NCI-H1092 (cell line): ENCODE measurements around the gene ATXN1.

Source experiments
- DNase-seq: peaks from one replicate; lab custom pipeline; 2025; lab: John Stamatoyannopoulos, UW

ATXN1 gene

DNA sequence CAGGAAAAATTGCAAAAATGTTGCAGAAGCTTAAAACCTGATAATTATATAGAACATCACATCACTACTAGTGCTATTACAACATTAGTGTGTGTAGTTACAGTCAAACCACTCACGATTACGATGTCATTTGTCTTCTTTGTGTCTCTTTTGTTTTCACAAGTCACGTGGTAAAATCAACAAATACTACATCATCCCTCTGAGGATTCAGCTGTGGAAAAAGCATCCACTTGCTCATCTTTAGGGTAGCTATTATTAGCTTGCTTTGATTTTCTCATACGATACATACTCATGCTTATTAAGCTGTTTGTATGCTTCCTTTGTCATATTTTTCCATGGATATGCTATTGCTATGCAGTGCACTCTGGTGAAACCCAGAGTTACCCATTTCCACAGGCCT lies 22.2 kb upstream of the ATXN1 start:
- no peak for DNase-seq

DNA sequence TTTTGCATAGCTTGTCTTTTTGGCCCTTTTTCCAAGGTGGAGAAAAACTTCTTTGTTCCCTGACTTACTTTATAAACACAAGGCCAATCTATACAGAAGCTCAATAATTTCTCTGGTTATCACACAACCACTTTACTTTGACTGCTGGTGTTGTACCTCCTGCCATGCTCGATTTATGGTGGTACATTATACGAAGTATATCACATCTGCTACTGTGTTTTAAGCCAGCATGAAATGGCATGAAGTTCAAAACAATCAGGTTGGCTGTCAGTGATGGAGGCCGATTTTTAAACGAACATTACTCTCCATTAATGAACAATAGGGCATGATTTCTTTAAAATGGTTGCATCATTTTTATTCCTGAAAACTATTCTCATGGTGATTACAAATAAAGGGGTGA lies 21.0 kb upstream of the ATXN1 start:
- DNase-seq = no peak

DNA sequence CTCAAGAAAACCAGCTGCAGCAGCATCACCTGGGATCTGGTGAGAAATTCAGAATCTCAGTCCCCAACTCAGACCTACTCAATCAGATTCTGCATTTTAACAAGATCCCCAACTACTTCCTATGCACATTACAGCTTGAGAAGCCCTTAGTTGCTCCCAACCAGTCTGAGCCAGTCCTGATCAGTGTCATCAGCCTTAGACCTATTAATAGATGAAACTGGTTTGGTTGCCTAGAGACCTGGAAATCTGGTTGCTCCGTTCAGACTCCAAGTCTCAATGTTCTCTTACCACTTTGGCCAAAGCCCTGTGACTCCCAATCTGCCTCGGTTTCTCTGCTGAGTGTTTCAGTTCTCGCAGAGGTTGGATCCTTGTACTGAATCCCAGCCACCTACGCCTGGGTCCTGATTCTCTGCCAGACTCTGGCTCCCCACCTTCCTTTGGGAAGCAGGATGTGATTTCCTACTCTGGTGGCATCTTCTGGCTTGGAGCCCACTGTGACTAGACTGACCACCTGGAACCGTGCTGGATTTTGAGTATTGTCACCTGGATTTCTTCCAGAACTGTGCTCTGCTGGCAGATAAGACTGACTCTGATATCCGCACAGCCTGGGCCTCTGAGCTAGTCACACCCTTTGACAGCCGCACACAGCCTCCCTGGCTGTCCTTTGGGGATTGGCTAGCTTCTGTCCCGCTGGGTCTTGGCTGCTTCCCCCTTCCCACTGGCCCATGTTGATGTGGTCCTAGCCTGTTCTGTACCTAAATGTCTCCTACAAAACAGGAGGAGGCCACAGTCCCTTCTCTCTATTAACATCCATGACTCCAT lies 20.3 kb upstream of the ATXN1 start:
- no peak for DNase-seq

DNA sequence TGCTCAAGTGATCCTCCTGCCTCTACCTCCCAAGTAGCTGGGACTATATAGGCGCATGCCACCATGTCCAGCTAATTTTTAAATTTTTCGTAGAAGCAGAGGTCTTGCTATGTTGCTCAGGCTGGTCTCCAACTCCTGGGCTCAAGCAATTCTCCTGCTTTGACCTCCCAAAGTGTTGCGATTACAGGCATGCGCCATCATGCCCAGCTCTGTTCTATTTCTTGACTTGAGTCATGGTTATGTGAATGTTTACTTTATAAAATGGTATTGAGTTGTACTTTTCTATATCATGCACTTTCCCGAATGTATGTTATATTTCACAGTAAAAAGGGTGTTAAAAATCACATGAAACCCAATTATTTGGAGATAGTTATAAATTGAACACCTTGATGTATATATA lies 17.3 kb upstream of the ATXN1 start:
- no peak for DNase-seq

DNA sequence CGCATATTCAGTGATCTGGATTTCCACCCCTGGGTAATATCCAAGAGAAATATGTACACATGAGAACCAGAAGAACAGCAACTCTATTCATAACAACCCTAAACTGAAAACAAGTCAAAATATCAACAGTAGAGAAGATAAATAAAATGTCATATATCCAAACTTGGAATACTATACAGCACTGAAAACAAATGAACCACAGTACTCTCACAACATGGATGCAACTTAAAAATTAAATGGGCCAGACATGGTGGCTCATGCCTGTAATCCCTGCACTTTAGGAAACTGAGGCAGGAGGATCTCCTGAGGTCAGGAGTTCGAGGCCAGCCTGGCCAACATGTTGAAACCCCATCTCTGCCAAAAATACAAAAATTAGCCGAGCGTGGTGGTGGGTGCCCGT lies 16.5 kb upstream of the ATXN1 start:
- DNase-seq = no peak

DNA sequence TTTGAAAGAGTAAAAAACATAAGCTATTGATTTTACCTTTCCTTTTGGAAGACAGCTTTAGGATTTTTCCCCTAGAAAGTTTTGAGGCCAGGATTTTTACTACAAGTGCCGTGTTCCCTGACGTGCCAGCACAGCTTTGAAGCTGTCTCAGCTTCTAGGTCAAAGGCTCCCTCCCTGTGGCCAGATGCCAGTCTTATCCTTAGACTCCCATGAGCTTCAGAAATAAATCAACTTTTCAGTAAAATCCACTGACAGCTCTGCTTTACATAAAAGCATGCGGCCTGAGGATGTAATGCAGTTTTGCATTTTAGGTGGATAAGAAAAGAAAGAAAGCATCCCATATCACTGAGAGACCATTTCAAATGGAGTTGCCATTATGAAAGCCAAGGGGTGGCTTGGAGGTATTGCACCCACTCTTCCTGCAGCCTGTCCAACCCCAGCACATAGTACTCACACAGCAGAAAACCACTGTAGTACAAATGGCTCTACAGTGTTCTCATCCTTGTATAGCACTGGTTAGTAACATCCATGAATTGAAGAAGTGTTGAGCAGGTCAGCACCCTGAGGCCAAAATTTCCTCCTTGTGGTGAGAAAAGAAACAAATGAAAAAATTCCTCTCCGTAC lies 15.2 kb upstream of the ATXN1 start:
- no peak for DNase-seq

DNA sequence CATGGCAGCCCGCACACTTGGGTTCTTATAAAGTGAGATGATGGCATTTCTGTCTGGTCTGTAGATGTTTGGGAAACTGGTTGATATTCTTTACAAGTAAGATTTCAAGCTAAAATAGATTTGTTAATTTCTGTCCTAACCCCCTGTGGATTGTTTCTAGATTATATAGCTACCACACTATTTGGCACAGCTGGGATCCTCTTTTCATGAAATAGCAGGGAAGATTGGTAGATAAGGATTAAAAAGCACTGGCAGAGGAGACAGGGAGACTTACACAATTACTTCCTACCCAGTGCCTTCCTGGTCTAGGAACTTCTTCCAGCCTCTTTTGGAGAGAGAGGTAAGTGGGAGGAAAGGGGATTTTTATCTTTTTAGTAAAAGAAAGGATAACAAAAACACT lies 13.2 kb upstream of the ATXN1 start:
- DNase-seq = no peak

DNA sequence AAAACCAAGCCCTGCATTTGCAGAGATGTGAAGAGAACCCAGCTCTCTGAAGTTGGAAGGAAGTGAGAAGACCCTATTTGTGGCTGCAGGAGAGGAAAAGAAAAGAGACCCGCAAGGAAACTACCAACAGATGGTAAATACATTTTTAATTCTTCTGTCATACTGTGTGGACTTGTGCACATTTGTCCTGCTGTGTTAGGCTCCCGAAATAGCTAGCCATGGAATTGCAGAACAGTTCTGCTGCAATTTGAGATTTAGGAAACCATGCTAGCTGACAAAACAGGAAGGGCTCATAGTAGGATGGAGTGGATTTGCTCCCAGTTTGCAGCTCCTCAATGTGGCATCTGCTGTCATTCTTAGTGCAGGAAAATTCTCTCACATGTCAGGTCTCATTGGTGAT lies 12.1 kb upstream of the ATXN1 start:
- DNase-seq = no peak

DNA sequence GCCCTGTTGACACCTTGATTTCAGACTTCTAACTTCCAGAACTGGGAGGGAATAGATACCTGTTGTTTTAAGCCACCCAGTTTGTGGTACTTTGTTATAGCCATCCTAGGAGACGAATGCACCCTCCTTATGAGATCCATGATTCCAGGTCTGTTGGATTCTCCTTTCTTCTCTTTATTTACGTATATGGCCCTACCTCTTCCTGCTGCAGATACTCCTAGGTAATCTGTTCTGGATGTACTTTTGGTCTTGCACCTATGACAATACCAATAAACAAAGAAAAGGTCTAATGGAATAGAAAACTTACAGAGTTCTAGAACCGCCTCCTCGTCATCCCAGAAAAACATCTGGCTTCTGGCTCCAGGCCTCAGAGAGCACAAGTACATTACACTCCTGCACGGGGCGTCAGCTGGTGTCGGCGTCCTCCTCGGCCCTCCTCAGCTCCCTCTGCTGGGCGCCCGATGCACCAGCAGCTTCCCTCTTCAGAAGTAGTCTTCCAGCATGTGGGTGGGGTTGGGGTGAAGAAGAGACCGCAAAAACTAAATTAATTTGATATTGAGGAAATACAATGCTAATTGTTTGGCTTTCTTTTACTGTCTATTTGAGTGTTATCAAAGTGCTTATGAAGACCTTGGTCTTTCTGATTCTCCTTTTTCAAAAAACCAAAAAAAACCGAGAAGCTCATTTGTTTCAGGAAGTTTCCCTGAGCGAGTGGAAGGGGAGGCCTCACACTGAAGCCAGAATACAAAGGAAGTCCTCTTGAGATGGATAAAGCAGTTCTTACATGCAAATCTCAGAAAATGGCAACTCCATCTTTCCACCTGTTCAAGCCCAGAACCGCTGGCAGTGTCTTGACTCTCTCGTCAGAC lies 9.7 kb upstream of the ATXN1 start:
- no peak for DNase-seq

DNA sequence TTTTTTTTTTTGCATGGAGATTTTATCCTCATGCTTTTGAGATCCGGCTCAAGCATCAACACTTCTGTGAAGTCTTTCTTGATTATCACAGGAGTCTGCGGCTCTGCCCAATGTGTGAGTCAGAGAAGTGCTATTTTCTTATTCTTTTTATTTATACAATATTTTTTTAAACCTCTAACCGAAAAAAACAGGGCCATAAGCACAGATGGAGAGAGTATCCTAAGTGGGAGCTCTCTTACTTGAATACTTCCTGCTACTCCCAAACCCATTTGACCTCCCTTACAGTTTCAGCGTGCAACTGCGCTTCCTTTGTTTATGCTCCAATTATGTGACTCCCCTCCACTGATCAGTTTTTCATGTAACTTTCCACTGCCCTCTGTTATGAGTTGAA lies 8.7 kb upstream of the ATXN1 start:
- no peak for DNase-seq

DNA sequence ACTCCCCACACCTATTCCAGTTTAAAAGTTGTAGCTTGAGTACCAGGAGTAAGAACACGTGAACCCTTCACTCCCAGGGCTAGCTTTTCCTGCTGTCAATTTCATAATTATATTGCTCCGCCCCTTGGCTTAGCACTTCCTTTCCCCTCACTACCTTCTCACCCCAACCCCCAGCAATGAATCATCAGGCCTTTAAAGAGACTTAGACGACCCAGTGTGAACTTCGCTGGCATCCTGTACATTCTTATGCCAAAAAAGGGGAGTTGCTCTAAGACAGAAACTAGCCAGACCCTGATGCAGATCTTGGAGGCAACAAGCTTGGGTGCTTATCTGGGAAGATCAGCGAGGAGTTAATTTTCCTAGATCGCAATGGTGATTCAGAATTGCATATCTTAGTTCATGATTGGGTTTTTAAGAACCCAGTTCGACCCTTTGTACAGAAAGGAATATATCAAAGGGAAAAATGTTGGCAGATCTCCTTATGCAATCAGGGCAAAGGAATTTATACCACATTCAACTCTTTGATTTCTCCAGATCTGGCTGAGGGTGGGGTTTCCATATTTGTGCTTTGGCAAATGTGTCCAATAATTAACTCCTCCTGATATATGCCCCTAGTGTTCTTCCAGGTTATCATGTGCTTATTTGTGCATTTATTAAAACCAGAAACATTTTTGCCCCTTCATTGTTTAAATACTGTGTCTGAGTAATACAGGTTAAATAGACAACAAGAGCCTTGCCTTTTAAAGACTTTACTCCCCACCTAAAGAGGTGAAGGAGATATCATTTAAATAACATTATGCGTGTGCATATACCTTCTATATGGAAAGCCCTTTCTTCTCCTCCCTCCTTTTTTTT lies 8.1 kb upstream of the ATXN1 start:
- no peak for DNase-seq

DNA sequence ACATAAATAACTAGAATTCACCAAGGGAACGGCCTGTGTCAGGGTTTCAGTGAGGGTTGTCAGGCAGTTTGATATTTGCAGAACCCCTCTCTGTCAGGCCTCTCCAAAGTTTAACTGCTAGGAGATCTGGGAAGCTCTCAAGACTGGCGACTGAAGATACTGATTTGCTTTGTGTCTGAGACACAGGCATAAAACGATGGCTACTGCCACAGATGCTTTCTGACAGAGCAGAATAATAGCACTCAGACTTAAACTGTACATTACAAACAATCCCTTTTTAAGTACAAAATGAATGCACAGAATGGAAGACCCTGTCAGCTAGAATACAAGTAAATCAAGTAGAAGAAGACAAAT lies 7.2 kb upstream of the ATXN1 start:
- no peak for DNase-seq

DNA sequence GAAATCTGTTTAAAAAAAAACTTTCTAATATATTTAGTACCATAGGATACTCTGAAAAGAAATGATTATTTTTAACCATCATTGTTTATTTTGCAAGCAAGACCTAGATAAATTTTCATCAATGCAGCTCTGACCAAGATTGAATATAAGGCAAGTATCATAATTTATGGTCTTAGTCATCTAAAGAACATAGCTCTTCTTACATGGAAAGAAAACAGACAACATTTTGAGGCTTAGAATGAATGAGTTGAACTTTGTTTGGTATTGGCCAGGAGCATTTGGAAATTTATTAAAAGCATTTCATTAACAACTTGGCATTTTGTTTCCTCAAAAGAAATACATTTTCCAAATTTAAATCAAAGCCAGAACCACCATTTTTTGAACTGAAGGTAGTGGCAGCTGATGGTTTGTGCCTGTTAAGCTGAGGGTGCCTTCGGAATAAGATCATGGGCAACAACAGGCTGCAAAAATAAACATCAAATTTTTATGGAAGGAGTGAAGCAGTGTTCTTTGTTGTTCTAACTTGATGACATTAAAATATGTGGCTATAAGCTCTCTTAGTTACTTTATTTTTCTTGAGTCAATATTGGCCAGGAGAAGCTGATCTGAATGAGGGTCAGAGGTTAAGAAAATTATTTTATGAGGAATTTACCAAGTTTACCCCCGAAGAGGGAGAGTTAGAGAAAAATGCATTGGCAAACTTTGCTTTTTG lies 6.7 kb upstream of the ATXN1 start:
- DNase-seq = no peak

DNA sequence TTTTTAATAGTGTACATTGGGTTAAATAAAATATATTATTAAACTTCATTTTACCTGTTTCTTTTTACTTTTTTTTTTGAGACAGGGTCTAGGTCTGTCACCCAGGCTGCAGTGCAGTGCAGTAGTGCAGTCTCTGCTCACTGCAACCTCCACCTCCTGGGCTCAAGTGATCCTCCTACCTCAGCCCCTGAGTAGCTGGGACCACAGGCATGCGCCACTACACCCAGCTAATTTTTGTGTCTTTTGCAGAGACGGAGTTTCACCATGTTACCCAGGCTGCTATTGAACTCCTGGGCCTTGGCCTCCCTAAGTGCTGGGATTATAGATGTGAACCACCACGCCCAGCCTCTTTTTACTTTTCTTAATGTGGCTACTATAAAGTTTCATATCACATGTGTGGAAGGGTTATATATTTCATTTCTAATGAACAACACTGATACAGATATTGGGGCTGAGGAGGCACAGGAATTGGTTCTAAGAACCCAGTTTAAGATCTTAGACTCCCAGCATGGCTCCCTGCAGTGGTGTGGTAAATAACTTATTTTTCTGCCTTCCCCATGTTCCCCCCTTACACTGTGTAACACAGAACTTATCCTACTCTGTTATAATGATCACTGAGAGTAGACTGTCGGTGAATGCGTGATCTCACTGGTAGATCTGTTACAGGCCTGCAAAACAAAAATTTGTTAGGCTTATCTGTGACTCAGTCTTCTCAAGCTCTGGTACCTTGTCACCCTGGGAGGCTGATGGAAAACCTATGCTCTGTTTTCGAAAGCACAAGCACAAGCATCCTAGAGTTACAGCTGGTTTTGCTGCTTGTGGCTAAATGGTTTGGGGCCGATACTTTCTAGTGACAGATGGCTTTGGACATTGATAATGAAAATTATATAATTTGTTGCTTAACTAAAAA lies 5.8 kb upstream of the ATXN1 start:
- DNase-seq = no peak

DNA sequence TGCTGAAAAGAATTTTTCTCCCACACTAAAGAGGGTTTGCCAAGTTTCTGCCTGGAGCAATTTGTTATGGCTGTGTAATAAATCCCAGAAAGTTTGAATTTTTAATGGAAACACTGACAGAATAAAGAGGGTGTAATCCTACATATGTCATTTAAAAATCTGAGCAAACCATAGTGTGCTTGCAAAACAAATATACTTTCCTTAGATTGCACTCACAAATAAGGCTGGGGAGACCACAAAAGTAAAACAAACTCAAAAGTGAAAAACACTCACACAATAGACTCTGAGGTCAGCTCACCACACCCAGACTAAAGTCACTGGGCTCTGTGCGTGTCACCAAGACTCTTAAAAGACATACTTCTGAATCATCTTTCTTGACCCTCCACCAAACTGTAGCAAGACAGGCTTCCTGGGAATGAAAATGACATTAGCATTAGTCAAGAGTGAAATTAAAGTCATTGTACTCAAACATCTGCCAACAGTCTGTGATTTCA lies 4.8 kb upstream of the ATXN1 start:
- no peak for DNase-seq

DNA sequence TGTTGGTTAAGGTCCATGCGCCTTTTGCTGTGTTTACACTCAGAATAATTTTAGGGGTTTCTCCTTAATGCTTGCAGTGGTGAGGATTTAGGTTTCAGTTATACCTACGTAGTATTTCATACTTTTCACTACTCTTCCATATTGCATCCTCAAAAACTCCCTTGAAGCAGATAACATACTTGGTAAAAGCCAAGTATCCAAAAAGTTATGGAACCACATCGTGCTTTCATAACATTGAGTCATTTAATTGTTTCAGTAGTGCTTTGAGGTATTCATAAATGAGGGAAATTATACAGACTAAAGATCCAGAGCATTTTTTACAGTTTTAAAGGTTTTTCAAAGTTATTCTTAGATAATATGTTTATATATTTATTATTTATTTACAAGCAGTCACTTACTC lies 4.0 kb upstream of the ATXN1 start:
- no peak for DNase-seq

DNA sequence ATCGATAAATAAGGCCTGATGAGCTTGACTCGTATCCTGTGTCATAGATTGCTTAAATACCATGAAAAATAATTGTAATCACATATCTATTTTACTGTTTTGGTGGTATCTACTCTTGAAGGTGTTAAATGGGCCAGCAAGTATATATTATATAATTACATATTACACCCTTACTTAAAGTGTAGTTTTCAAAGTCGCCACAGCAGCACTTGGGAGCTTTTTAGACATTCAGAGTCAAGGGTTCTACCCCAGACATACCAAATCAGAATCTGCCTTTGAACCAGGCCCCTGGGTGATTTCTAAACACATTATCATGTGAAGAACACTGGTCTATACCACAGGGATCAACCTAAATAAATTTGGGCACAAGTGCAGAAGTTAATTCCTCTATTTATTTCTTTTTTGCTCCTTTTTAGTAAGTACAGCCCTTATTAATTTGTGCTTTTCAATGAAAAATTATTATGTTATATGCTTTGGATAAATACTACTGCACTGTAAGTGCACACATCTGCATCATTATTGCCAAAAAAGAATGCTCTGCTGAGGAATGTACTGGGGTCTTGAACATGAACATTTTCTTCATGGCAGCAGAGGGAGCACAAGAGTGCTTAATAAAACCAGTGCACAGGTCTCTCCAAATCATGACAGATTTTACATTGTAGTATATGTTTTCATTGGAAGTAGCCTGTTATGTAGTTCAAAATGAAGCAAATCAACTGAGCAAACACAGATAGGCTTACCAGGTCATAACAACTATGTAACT lies 3.1 kb upstream of the ATXN1 start:
- no peak for DNase-seq

DNA sequence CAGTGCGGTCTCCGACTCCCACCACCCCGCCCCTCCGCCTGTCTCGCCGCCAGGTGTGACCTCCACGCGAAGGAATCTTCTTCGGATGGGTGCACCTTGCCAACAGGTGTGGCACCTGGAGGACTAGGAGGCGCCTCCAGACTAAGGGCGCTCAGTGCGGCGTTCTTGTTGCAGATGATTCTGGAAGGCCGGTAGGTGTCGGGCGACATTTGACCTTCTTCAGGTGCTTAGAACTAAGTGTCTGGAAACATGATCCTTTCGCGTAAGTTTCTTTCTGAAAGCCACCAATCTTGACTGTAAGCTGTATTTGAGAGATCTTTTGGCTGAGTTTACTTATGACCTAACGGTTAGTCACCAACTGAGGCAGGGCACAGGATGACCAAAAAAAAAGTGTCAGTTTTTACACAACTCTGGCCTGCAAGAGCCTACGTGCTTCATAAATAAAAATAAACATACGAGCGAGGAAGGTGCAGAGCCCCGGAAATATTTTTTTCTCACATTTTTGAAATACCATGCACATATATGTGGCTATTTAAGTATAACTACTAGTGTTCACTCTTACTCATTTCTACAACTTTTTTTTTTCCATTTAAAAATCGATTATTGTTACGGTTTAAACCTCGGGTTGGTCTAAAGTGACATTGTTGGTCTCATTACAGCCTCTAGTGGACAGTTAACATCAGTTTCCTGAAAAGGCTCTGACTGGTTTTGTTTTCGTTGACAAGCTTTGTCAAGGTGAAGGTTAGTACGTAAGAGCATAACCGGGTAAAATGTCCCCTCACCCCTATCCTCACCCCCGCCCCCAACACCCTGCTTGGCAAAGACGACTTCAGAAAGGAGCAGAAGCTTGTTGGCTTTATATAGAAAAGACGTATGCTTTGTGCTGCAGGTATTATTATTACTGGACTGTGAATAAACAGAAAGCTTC lies 1.6 kb upstream of the ATXN1 start:
- DNase-seq = no peak

DNA sequence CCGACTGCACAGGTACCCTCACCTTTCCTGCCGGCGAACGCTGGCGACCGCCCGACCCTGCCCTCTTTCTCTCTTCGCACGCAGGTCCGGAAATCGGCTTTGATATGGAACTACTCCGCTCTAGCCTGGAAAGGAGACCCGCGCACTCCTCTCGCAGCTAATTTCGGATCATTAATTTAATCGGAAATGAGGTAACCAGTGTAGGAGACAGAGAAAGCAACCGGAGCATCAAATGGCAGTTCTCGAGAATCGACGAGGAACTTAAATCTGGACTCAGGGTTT lies 949 bp upstream of the ATXN1 start:
- no peak for DNase-seq
